GM21526 (cell line): ENCODE data around the gene LRP8.

ENCODE experiments used
- ATAC-seq: cut with Tn5 transposase; IDR thresholded peaks from one replicate; pipeline ENCODE4 v1.9.1; 2021; ENCODE audit warnings: moderate library complexity; ENCODE audit not compliant: unreplicated experiment, low FRiP score

Gene LRP8

GRCh38 chr1:53328009-53328461 lies at the start of gene LRP8:
TSS of gene LRP8 (minus strand) at chr1:53328070. CDS start at chr1:53327912, 158 bp downstream.
- peak; percentile 44 for ATAC-seq

GRCh38 chr1:53377438-53377841 lies 49.6 kb upstream of the LRP8 start:
- no peak for ATAC-seq

DNA sequence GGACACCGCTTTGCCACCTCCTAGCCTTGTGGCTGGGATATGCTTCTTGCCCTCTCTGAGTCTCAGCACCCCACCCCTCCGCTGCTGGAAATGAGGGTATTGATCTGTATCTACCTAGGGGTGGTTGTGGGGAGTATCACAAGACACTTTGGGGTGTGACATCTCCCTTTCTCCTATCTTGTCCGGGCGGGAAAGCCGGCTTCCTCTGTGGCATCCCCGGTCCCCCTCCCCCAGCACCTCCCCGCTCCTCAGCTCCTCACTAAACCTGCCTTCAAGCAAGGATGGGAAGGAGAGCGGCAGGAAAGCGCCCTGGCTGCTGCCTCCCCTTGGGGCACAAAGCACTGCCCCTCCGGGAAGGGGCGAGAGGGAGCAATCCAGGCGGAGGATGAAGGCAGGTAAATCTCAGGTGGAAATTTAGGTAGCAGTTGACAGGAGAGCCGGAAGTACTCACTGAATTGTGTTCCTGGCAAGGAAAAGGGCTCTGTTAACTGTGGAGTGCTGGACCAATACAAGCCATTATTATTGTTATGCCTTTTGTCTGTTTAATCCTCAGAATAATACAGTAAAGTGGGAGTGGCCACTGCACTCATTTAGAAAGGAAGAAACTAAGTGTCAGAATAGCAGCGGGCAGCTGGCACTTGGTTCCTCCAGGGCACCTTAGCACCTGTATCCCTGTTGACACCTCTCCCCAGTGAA lies 49.0 kb upstream of the LRP8 start:
- no peak for ATAC-seq

GRCh38 chr1:53376041-53376461 lies 48.2 kb upstream of the LRP8 start:
- no peak for ATAC-seq

DNA sequence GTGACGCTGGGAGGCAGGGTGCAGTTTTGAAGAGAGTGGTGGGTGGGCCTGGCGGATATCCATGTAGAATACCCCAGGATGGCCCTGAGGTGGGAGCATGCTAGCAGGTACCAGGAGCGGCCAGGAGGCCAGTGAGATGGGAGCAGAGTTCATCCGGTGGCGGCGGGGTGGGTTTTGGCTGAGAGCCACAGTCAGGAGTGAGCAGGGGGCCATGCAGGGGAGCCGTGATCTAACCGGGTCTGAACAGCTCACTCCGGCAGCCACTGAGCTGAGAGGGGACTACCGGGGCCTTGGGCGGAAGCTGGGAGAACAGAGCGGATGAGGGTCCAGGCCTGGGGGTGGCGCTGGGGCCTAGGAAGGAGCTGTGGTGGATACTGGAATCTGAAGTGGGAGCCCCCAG lies 47.6 kb upstream of the LRP8 start:
- no peak for ATAC-seq

DNA sequence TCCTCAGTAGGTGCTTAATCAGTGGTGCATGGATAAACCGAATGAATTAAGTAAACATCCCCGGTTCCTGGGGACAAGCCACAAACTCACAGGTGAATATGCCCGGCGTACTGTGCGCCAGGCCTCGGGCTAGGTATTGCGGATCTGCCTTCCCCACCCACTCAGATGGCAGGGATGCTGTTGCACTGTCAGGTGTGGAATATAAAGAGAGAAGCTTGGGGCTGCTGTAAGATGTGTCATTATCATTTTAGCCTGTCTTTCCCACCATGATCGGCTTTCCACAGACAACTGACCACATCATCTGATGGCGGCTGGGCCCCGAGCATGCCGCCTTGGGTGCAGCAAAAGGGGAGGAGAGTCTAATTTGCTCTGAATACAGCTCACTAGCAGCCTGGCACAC lies 45.4 kb upstream of the LRP8 start:
- ATAC-seq: no peak

DNA sequence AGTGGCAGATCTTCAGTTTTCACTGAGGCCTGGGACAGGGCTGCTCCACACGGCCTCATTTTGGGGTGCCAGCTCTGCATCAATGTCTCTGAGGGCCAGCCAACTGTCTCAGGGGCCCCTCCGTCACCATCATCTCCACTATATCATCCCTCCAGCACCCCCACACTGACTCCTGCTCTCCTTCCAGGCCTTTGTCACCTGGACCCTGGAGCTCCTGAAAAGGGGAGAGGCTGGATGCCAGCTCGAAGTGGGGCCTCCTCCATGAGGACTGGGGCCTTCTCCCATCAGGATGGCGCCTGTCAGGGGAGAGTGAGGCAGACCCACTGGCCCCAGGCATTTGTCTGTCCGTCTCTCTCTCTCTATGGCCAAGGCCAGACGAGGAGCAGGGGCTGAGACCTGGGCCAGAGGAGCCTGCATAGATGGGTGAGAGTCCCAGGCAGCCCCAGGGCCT lies 44.7 kb upstream of the LRP8 start:
- no peak for ATAC-seq

- ATAC-seq: no peak
Measured at GRCh38 chr1:53371851-53372250, 44.0 kb upstream of the LRP8 start.

GRCh38 chr1:53371121-53371666 lies 43.3 kb upstream of the LRP8 start:
- no peak for ATAC-seq

GRCh38 chr1:53370369-53370961 lies 42.6 kb upstream of the LRP8 start:
- no peak for ATAC-seq

DNA sequence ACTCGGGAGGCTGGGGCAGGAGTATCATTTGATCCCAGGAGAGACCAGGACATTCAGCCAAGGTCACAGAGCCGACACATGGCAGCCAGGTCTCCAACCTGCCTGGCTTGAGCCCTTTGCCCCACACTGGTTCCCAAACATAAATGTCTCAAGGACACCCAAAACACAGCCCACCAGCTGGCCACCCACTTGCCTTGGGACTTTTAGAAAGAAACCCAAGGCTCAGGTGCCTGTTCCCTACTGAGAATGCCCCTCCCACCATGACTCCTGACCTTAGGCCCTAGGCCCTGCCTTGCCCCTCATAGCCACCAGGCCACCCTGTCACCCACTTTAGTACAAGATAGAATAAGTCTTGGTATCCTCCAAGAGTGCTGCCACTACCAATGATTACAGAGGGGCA lies 41.9 kb upstream of the LRP8 start:
- no peak for ATAC-seq

DNA sequence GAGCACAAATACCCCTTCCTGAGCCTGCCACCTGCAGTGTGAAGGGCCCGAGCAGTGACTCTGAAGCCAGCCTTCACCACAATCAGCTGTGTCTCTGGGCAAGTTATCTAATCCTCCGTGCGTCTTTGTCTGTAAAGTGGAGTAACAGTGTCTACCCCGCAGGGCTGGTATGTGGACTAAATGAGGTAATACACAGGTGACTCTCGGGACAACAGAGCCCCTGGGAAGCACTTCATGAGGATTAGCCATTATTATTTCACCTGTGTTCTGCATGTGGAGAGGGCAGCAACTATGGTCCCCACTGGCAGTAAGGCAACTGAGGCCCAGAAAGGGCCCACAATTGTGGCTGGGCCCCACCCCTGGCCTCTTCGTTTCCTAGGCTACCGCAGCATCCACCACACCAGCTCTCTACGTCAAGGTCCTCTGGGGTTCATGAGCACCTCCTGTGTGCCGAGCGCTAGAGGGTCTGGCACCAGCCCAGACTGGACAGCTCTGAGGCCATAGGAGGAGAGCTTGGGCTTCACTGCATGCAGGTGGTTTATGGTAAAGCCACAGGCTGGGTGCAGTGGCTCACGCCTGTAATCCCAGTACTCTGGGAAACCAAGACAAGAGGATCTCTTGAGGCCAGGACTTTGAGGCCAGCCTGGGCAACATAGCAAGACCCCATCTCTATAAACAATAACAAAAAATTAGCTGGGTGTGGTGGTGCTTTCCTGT lies 41.3 kb upstream of the LRP8 start:
- no peak for ATAC-seq

DNA sequence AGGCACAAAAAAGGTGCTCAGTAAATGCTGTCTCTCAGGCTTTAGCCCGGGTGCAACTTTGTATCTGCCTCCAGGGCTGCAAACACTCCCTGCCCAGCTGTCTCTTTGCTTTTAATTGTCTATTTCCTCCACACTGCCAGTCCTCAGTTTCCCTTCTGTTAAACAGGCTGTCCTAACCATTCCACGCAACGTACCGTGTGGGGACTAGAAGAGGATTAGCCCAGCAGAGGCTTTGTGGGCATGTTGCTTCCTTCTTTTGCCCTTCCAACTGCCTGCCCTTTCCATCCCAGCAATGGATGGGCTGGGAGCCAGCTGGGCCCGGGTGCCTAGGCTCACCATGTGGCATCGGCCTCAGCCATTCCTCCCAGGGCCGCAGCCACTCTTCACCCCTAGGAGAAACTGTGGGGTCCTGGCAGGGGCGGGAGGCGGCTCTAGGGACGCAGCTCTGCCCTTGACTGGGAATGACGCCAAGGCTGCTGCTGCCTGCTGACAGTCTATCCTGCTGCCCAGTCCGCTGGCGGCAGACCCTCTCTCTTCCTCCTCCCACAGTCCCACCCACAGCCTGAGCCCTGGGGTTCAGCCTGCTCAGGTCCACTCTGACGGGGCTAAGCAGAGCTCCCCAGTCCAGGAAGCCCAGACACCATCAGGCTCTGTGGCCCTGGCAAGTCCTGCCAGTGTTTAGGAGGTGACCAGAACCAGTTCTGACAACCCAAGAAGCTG lies 40.6 kb upstream of the LRP8 start:
- ATAC-seq: no peak

DNA sequence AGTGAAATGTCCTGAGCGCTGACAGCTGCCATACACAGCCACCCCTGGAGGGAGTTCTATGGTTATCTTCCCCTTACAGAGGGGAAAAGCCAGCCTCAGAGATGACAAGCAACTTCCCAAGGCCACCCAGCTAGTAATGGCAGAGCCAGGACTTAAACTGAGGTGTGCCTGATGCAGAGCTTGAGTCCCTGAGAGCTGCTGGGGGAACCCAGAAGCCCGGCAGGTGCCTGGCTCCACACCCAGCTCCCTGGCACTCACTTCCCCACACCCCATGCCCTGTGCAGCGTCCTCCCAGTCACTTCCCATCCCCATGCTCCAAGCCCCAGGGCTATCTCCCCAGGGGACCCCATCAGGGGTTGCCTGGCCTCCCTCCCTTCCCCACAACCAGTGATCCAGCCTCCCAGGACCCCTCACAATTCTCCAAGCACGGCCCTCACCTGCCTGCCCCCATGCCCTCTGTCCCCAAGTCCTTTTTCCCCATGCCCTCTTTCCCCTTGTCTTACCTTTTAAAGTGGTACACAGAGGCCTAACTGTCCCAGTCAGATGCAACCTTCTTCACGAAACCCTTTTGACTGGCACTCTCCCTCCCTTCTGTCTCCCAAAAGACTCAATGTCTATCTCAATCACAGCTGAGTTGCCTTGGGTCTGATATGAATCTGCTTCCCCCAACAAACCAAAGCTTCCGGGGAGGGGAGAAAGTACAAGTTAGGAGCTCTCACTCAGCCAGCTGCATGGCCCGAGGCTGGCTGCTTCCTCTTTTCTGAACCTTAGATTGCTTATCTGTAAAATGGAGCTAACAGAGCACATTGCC lies 39.8 kb upstream of the LRP8 start:
- ATAC-seq: peak; percentile 80

GRCh38 chr1:53366901-53367502 lies 39.1 kb upstream of the LRP8 start:
- ATAC-seq: no peak

DNA sequence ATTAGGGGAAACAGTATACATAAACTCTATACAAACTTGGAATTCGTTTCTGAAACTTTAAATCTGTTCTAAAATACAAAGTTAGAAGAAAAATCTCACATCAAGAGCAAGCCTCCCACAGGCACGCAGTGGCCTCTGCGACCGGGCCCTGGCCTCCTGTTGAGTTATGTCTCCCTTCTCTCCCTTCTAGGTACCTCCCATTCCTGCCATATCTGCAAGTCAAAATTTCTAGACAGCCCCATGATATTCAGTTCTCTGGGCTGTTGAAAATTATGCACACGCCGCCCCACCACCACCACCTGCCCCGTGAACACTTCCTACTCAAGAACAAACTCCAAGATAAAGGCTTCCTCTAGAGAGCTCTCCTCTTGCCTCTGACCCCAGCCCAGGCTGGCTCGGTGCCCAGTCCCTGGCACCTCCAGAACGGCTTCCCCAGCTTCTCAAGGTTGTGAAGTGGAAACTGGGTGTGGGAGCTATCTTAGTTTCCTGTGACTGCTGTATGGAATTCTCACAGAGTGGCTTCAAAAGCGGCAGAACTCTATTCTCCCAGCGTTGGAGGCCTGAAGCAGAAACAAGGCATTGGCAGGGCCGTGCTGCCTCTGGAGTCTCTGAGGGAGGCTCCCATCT lies 37.7 kb upstream of the LRP8 start:
- ATAC-seq: no peak

GRCh38 chr1:53362851-53363642 lies 35.2 kb upstream of the LRP8 start:
- ATAC-seq: no peak

DNA sequence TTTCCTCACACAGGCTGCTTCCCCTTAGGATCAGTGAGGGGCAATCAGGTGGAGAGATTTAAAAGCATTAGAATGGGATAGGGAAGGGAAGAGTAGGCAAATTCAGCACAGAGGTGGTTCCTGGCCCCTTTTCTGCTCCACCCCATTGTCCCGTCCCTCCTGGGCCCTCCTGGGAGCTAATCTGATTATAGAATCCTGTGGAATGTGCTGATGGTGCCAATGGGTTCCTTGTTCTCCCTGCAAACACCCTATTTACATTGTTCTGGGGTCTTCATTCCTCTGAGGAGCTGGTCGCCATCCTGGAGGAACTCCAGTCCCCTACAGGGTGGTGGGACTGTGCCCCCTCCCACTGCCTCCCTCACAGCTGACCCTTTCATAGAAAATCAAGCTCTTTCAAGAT lies 34.4 kb upstream of the LRP8 start:
- ATAC-seq: no peak
